Endometrial microvascular endothelial cells (primary cell): ENCODE measurements around the gene KLF16. TPM values are rescaled to one million over a fixed set of nuclear protein-coding genes. Genes with fewer than 3 reads are reported as not detected.
"Not testable (repeated sequence)": the region's sequence is repeated elsewhere in the genome, so short reads cannot be mapped to it uniquely, and the experiment has no call there.

ENCODE experiments used
- in situ Hi-C: cut with HindIII; loops from 2 replicates; pipeline ENCODE4 v1.10.0; 2017; ENCODE audit warnings: low sequenced_read_pairs, low pct_unique_long_range_greater_than_20kb; ENCODE audit errors: inconsistent ontology term
- total RNA-seq: library from RNA; depleted of rRNA; stranded (reverse); fragments of >200 nt; gene quantifications from one replicate; pipeline ENCODE4 v1.2.3, GENCODE V29; 2015; ENCODE audit errors: inconsistent ontology term

Gene KLF16
- 12.9 TPM for total RNA-seq

DNA sequence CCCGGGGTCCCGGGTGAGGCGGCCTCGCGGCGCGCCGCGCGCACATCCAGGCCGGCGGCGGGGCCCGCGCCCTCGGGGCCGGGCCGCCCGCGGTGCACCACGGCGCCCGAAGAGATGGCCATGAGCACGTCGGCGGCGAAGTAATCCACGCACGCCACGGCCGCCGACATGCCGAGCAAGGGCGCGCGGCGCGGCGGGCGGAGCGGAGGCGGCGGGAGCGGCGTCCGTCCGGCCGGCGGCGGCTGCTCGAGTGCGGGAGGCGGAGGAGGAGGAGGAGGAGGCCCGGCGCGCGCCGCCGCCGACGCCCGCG is at the start of gene KLF16:
TSS of gene KLF16 (minus strand) at position 252 of the 310 bp plus-strand sequence. CDS start at position 170, 82 bp downstream.
- in situ Hi-C loops: no loop called here

DNA sequence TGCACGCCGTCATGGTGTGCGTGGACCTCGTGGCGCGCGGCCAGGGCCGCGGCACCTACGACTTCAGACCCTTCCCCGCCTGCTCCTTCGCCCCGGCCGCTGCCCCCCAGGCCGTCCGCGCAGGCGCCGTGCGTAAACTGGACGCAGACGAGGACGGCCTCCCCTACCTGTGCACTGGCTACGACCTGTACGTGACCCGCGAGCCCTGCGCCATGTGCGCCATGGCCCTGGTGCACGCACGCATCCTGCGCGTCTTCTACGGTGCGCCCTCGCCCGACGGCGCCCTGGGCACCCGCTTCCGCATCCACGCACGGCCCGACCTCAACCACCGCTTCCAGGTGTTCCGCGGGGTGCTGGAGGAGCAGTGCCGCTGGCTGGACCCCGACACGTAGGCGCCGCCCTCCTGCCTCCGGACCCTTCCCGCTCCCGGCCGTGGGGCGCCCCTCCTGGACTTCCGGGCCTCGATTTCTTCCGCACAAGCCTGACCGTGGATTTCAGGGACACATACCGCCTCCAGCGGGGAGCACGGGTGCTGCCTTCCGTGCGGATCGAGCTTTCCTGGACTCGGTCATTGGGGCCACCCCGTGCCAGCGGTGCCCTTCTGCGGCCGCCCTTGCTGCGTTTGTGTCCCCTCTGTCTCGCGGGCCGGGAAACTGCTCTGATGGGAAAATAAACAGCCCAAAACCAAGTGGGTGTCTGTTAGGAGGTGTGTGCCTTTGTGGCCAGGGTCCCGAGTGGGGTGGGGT is 49.6 kb upstream of the KLF16 start:
- in situ Hi-C loops: no loop called here

DNA sequence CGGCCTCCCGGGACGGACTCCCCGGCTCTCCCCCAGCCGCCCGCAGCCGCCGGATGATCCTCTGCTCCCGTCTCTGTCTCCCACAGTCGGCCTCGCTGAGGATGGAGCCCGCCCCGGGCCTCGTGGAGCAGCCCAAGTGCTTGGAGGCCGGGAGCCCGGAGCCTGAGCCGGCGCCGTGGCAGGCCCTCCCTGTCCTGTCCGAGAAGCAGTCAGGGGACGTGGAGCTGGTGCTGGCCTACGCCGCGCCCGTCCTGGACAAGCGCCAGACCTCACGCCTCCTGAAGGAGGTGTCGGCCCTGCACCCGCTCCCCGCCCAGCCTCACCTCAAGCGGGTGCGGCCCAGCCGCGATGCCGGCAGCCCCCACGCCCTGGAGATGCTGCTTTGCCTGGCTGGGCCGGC is 48.6 kb upstream of the KLF16 start:
- in situ Hi-C loops: no loop called here

DNA sequence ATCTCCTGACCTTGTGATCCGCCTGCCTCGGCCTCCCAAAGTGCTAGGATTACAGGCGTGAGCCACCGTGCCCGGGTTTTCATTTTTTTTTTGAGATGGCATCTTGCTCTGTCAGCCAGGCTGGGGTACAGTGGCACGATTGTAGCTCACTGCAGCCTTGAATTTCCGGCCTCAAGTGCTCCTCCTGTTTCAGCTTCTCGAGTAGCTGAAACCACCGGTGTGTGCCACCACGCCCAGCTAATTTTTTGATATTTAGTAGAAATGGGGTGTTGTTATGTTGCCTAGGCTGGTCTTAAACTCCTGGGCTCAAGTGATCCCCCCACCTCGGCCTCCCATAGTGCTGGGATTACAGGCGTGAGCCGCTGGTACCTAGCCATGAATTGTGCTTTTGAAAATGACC is 47.7 kb upstream of the KLF16 start:
- in situ Hi-C loops: no loop called here

DNA sequence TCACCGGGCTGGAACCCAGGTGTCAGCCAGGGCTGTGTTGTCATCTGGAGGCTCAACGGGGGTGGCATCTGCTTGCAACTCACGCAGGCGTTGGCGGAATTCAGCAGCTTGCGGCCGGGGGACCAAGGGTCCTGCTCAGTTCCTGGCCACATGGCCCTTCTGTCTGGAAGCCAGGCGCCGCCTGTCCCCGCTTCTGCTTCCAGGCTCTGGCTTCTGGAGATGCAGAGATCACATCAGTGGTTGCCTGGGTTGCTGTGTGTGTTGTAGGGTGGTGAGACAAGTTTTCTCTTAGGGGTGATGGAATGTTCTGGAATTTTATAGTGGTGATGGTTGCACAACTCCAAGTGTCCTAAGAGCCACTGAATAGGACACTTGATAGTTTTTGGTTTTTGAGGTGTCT is 46.8 kb upstream of the KLF16 start:
- in situ Hi-C loops: no loop called here

DNA sequence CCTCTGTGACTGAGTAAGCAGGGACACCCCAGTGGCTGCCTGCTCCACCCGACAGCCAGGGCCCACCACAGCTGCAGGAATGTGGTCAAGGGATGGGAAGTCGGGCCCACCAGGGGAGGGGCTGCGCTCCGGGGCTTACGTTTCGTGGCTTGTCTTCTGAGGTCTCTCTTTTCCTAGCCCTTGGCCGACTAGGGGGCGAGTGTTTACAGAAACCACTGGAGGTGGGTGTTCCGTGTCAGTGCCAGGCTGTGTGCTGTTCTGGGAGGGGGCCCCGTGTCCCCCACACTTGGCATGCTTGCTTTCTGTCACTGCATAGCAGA is 46.3 kb upstream of the KLF16 start:
- in situ Hi-C loops: no loop called here

DNA sequence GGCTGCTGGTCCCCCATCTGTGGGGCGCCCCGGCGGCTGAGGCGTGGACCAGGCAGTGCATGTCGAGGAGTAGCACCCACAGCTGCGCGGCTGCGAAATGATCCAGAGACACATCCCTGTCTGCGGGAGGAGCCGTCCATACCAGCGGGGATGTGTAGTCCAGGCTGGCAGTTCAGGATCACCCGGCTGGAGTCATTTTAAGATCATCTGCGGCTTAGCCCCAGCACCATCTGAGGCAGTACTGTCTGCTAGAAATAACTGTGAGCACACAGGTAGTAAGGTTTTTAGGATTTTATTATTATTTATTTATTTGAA is 44.9 kb upstream of the KLF16 start:
- in situ Hi-C loops: no loop called here

DNA sequence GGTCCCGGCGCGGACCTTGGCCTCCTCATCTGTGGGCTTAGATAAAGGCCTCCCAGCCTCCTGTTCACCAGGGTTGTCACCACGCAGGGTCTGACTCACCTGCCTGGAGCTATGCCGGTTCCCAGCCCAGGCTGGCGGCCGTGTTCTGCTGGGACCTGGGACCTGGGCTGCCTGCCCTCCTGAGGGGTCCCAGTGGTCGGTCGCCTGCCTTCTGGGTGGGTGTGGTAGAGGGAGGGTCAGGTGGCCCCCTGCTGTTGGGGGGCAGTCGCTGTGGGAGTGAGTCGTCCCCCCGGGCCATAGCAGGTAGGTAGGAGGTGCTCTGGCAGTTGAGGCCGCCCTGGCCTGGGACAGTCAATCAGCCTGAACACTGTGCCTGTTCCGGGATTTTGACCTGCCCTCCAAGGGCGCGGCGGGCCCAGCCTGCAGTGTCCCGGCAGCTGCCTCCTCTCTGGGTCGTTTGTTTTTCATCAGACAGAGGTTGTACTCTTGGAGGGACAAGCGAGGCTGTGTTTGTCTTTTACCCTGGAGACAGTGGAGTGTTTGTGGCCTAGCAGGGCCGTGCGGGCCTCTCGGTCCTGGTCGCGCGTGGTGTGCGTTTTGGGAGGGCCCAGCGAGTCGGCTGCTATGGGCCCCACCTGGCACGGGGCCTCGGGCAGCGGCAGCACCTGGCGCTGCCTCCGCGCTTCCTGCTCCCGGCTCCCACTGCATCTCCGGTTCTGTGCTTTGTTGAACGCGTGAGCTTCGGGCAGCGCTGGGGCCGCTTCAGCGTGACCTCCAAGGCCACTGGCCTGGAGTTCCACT is 44.4 kb upstream of the KLF16 start:
- in situ Hi-C loops: no loop called here

DNA sequence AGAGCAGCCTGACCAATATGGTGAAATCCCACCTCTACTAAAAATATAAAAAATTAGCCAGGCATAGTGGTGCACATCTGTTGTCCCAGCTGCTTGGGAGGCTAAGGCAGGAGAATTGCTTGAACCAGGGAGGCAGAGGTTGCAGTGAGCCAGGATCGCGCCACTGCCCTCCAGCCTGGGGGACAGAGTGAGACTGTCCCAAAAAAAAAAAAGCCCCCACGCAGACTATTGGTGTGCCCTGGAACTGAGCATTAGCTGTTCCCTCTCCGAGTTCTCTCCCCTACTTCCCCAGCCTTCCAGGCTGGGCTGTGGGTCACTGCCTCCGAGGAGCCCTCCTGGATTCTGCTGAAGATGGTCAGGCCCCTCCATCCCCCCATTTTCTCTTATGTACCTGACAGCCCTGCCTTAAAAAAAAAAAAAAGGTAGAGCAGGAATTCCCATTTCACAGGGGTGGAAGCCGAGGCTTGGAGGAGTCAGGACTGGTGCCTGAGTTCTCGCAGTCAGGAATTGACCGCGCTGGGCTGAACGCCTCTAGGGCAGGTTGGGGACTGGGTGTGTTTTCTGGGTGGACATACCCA is 43.7 kb upstream of the KLF16 start:
- in situ Hi-C loops: no loop called here

DNA sequence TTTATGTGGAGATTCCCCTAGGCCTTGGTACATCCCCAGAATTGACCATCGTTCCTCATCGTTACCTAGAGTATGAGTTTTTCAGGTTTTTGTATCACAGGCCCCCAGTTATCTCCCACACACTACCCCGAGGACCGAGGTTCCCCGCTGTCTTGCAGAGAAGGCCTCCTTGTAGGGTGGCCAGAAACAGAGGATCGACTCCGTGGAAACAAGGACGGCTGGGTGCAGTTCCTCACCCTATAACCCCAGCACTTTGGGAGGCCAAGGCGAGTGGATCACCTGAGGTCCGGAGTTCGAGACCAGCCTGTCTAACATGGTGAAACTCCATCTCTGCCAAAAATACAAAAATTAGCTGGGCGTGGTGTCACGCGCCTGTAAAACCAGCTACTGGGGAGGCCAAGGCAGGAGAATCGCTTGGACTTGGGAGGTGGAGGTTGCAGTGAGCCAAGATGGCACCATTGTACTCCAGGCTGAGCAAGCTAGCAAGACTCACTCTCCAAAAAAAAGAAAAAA is 42.5 kb upstream of the KLF16 start:
- in situ Hi-C loops: no loop called here

DNA sequence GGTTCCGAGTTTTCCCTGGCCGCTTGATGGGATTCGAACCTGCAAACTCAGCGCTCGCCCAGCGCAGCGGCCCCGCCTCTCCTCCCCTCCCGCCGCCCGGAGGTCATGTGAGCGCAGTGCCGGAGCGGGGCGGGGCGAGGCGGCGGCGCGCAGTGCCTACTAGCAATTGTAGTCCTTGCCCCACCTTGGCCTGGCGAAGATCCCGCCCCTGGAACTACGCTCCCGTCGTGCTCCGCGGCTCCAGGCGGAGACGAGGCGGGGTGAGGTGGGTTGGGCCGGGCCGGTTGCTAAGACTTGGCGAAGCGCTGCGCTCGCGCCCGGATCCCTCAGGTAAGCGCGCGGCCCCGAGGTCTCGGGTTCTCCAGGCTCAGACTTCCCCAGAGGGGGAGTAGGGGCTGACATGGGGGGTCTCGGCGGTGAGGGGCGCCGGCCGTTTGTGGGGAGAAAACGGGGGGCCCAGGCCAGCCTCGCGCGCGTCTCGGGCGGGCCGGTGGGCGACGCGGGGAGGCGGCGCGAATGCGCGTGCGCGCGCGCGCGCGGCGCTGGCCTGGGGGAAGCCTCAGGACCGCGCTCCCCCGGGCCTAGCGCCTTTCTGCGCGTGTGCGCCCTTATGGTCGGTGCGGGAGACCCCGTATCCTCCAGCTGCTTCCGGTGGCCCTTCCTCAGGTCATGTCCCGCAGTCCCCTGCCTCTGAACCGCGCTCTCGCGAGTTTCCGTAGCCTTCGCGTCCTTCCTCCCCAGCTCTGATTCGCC is 41.9 kb upstream of the KLF16 start, which contains the start of the genes ADAT3 and SCAMP4:
TSS of gene ADAT3 (plus strand) at position 290 of the 753 bp plus-strand sequence. CDS start 6,649 bp downstream, outside the sequence.
TSS of gene SCAMP4 (plus strand) at position 290 of the 753 bp plus-strand sequence. CDS start 9,621 bp downstream, outside the sequence.
- in situ Hi-C loops: no loop called here

DNA sequence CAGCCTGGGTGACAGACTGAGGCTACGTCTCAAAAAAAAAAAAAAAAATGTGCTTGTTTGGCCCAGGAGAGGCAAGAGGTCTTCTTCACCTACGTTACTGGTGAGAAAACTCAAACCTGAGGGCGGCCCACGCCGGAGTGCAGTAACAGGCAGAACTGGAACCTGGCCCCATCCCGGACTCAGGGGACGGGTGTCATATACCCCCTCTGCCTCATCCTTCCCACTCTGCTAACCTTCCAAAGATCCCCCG is 41.4 kb upstream of the KLF16 start:
- in situ Hi-C loops: no loop called here

DNA sequence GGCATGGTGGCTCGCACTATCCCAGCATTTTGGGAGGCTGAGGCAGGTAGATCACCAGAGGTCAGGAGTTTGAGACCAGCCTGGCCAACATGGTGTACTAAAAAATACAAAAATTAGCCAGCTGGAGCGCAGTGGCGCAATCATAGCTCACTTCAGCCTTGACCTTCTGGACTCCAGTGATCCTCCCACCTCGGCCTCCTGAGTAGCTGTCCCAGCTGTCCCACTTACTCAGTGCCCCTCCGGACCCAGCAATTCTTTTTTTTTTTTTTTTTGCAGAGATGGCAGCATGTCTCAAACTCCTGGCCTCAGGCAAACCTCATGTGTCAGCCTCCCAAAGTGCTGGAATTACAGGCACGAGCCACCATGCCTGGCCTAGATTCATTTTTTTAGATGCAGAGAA is 39.5 kb upstream of the KLF16 start:
- in situ Hi-C loops: no loop called here

DNA sequence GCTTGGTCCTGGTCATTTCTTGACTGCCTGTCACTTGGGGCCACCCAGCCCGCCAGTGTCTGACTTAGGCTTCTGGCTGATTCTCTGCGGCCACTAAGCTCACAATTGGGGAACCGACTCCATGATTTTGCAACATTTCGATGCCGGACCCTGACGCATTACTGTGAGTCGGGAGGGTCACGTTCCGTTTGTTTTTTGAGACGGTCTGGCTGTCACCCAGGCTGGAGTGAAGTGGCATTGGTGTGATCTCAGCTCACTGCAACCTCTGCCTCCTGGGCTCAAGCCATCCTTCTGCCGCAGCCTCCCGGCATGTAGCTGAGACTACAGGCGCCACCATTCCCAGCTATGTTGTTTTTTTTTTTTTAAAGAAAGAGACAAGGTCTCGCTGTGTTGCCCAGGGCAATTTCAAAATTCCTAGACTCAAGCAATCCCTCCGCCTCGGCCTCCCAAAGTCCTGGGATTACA is 38.6 kb upstream of the KLF16 start:
- in situ Hi-C loops: no loop called here

DNA sequence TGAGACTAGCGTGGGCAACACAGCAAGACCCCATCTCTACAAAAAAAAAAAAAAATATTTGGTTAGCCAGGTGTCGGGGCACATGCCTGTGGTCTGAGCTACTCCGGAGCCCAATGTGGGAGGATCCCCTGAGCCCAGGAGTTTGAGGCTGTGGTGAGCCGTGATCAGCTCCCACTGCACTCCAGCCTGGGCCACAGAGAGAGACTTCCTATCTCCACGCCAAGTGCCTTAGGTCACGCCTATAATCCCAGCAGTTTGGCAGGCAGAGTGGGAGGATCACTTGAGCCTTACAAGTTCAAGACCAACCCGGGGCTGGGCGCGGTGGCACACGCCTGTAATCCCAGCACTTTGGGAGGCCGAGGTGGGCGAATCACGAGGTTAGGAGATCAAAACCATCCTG is 33.1 kb upstream of the KLF16 start:
- in situ Hi-C loops: no loop called here

DNA sequence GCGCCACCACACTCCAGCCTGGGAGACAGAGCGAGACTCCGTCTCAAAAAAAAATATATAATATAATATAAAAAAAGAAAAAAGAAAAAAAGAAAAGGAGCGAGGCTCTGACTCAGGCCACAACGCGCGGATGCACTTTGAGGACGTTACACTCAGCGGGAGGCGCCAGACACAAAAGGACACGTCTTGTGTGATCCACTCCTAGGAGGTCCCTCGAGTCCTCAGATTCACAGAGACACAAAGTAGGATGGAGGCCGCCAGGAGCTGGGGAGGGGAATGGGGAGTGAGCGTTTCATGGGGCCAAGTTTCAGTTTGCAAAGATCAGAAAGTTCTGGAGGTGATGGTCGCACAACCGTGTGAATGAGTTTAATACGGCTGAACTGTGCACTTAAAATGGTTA is 30.4 kb upstream of the KLF16 start:
- in situ Hi-C loops: no loop called here

DNA sequence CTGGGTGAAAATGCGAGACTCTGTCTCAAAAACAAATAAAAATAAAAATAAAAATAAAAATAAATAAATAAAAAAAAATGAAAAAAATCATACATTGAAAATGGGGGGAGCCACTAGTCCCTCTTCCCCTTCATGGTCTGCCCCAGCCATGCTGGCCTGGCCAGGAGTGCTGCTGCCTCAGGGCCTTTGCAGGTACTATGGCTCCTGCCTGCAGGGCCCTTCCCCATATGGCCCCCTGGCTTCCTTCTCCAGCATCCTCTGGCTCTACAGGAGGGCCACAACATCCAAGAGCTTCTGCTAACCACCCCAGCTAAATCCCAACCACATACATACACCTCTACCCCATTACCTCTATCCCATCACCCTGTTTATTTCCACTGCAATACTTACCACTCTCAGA is 26.5 kb upstream of the KLF16 start:
- in situ Hi-C loops: no loop called here

DNA sequence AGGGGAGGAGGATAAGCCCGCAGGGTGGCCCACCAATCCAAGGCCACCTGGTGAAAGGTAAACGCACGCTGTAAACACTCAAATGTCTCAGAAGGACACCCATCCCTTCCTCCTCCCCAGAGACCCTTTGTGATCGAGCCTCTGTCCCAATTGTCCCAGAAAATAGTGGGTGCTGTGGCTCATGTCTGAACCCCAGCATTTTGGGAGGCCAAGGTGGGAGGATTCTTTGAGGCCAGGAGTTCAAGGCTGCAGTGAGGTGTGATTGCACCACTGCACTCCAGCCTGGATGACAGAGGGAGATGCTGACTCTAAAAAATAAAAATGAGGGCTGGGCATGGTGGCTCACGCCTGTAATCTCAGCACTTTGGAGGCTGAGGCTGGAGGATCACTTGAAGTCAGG is 25.0 kb upstream of the KLF16 start:
- in situ Hi-C loops: no loop called here

DNA sequence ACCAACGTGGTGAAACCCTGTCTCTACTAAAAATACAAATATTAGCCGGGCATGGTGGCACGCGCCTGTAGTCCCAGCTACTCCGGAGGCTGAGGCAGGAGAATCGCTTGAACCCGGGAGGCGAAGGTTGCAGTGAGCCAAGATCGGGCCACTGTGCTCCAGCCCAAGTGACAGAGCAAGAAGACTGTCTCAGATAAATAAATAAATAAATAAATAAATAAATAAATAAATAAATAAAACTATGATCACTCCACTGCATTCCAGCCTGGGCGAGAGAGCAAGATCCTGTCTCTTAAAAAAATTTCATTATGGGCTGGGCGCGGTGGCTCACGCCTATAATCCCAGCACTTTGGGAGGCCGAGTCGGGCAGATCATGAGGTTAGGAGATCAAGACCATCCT is 23.0 kb upstream of the KLF16 start:
- in situ Hi-C loops: not testable (repeated sequence)
